ENCODE data around the gene MTFR1L. TPM values are rescaled to one million over a fixed set of nuclear protein-coding genes. Genes with fewer than 3 reads are reported as not detected.

MTFR1L gene
- 100 to 1,000 TPM in 1 of 4 donors, 10 to 100 TPM in 3; 73.2 to 125 (median 93.6) TPM for total RNA-seq

DNA sequence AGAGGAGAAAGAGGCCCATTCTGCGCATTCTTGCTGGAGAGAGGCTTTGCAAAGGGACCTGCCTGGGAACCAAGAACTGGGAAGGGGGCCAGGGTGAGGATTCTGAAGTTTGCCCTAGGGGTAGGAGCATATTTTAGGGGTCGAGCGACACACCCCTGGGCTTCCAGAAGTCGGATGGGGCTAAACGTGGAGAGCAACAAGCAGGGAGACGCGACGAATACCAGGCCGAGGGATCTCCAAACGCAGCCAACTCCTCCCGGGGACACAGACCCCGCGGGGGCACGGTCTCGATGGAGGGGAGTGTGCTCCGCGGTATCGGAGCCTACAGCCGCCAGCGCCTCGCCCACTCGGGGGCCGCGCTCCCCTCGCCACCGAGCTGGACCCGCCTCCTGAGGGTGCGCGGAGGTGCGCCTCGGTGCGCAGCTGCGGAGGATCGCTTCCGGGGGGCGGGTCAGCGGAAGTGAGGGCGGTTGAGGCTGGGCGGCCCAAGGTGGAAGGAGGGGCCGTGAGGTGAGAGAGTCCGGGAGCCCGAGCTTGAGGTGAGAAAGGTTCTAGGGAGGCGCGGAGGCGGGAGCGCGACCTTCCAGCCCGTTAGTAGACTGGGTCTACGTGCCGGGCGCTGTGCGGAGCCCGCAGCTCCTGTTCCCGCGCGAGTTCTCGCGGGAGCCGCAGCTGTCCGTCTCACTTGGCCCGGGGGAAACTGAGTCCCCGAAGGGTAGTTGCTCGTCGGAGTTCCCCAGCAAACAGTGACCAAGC, at the start of gene MTFR1L:
TSS of gene MTFR1L (plus strand) at position 464 of the 756 bp plus-strand sequence. CDS start 3,151 bp downstream, outside the sequence.
- DNase-seq: peak; percentile 95
- peak within 1 kb of the TSS; percentile 92 to 94 (median 94) for H3K27ac ChIP-seq
- H3K4me3 ChIP-seq: peak within 1 kb of the TSS; percentile 81 to 98 (median 90)
- no peaks in the 10 kb centered on the region for H3K36me3 ChIP-seq
- intact Hi-C loops (cut with DNase I; ENCODE audit: low total_unique reads): no loop called here
- WGBS, 2 donors (ENCODE audit: low coverage in 1 of 2): 1 to 5% methylated on average over 7 to 39 of the region's 64 CpGs
- in situ Hi-C loops (cut with MboI; ENCODE audit: low pct_ligation_motif_present in 1 of 4, low pct_unique_long_range_greater_than_20kb in 1 of 4, low sequenced_read_pairs in 3 of 4): no loop called here
- H3K4me1 ChIP-seq: peaks cover 15 to 30% (median 27%) of the 10 kb centered on the region in 4 donors
- H3K9me3 ChIP-seq: no peaks in the 10 kb centered on the region
- TF ChIP-seq POLR2AphosphoS5 (IDR thresholded peaks at IDR 0.05) (peak; percentile 92 to 98 (median 97)), EP300 (IDR thresholded peaks at IDR 0.05; ENCODE audit: low read depth) (peak; percentile 9), CTCF (IDR thresholded peaks at IDR 0.05) (no peak), POLR2A (IDR thresholded peaks at IDR 0.05) (peak; percentile 97)
- no peaks in the 10 kb centered on the region for H3K27me3 ChIP-seq

DNA sequence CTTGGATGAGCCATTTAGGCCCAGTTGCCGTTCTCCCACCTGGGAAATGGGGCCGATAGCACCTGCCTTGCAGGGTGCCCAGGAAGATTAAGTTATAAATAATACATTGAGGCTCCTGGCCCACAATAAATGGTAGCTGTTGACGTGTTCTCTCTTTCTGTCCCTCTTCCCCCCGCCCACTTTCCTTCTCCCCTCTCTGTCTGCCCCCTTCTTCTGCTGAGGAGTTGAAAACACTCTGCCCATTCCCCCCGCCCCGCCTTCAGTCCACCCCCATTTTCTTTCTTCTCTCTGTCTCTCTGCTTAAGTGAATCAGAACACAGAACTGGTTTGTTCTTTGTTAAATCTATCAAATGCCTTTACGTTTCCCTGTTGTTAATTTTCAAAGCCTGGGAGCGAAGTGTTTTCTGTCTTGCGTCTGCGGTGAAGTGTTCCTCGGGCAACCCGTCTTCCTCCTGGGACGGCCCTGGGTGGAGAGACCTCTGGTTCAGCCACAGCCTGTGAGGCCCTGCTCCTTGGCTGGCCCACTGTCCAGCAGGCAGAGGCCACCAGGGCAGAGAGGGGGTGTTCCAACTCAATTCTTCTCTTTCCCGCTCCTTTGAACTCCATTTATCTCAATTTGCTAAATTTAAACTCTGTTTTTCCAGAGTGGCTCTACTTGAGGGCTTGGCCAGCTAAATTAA, 49.1 kb upstream of the MTFR1L start:
- Histone ChIP-seq H3K27ac (peak overlapping the region in 3 of 4 donors; percentile 11 to 13 (median 13)), H3K36me3 (no peaks in the 10 kb centered on the region), H3K4me1 (peaks cover 0 to 38% (median 17%) of the 10 kb centered on the region in 4 donors), H3K9me3 (no peaks in the 10 kb centered on the region), H3K4me3 (no peak overlapping the region), H3K27me3 (no peaks in the 10 kb centered on the region)
- DNase-seq: no peak
- intact Hi-C loops (cut with DNase I; ENCODE audit: low total_unique reads) (no loop called here), in situ Hi-C loops (cut with MboI; ENCODE audit: low pct_ligation_motif_present in 1 of 4, low pct_unique_long_range_greater_than_20kb in 1 of 4, low sequenced_read_pairs in 3 of 4) (no loop called here)
- WGBS, 2 donors (ENCODE audit: low coverage in 1 of 2): 51 to 81% methylated on average over 7 to 14 of the region's 14 CpGs
- TF ChIP-seq POLR2AphosphoS5 (IDR thresholded peaks at IDR 0.05) (no peak), POLR2A (IDR thresholded peaks at IDR 0.05) (no peak), CTCF (IDR thresholded peaks at IDR 0.05) (no peak), EP300 (IDR thresholded peaks at IDR 0.05; ENCODE audit: low read depth) (no peak)

DNA sequence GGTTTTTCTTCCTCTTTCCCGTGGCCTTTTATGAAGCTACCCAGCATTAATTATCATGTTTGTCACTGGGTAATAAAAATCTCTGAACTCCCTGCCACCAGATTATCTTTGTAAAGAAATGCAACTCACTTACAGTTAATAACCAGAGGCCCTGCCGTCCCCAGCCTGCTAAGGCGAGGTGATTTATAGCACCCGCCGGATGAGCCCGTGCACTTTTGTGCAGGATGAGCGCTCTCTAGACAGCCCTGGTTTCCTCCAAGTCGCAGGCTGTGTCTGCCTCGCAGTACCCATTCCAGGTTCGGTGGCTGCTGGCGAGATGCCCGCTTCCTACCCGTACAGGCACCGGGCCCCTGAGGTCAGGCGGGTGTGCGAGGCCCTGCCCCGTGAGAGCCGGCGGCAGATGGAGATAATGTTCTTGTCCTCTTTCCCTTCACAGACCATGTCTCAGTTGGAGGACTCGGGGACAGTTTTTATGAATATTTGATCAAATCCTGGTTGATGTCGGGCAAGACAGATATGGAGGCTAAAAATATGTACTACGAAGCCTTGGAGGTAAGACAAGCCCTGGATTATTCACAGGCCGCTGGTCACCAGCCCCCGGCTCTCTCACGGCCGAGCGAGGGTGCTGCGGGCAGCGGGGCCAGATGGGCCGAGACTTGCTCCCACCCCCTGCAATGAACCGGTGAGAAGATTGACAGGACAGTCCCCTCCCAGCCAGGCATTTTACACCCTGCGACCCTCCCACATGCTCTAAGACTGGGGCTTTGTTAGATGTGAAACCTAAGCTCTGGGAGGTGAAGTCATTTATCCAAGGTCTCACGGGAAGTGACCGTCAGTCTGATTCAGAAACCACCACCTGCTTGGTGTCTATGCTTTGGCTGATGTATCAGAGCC, 48.3 kb upstream of the MTFR1L start:
- TF ChIP-seq POLR2A (IDR thresholded peaks at IDR 0.05): no peak
- TF ChIP-seq EP300 (IDR thresholded peaks at IDR 0.05; ENCODE audit: low read depth): no peak
- TF ChIP-seq POLR2AphosphoS5 (IDR thresholded peaks at IDR 0.05): no peak
- TF ChIP-seq CTCF (IDR thresholded peaks at IDR 0.05): no peak
- H3K36me3 ChIP-seq: no peaks in the 10 kb centered on the region
- no peak overlapping the region for H3K4me3 ChIP-seq
- no peaks in the 10 kb centered on the region for H3K9me3 ChIP-seq
- no peaks in the 10 kb centered on the region for H3K27me3 ChIP-seq
- peak overlapping the region in 2 of 4 donors; percentile 13 for H3K27ac ChIP-seq
- 40 to 49% methylated on average over 2 to 34 of the region's 34 CpGs for WGBS, 2 donors (ENCODE audit: low coverage in 1 of 2)
- in situ Hi-C loops (cut with MboI; ENCODE audit: low pct_ligation_motif_present in 1 of 4, low pct_unique_long_range_greater_than_20kb in 1 of 4, low sequenced_read_pairs in 3 of 4) (no loop called here), intact Hi-C loops (cut with DNase I; ENCODE audit: low total_unique reads) (no loop called here)
- DNase-seq: peak; percentile 50
- peaks cover 0 to 40% (median 17%) of the 10 kb centered on the region in 4 donors for H3K4me1 ChIP-seq

Data from transverse colon (tissue), 4 donors.